GM21447 (cell line): Measurements from ENCODE around the gene RELT.

Experiments used
- ATAC-seq: cut with Tn5 transposase; IDR thresholded peaks from one replicate; pipeline ENCODE4 v1.9.1; 2021; ENCODE audit not compliant: unreplicated experiment

RELT gene

DNA sequence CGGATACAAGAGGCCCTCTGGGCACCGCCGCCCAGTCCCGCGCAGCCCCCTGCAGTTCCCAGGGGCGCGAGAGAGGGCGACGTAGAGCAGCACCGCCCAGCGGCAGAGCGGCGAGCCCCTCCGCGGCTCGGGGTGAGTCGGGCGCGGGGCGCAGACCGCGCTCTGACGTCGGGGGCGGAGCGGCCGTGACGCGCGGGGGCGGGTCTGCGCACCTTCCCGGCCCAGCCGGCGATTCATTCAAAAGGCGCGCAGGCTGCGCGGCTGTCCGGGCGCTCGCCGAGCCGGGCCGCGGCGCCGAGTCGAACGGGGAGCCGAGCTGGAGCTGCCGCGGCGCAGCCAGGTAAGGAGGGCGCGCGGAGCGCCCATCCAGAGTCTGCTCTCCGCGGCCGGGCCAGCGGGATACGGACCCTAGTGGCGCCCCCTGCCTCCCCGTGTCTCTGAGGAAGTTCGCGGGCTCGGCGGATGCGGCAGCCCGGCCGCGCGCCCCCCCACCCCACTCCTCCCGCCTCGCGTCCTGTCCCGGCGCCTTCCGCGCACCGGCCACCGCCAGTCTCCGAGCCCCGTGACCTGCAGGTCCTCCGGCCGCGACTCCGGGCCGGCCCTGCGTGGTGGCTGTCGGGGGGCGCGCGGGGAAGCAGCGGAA lies at the start of gene RELT:
Gene RELT (plus strand): TSS at position 240 of the 643 bp plus-strand sequence. CDS start 12,738 bp downstream, outside the sequence.
- ATAC-seq = peak; percentile 65

GRCh38 chr11:73326929-73327811 lies 49.0 kb upstream of the RELT start:
- no peak for ATAC-seq

DNA sequence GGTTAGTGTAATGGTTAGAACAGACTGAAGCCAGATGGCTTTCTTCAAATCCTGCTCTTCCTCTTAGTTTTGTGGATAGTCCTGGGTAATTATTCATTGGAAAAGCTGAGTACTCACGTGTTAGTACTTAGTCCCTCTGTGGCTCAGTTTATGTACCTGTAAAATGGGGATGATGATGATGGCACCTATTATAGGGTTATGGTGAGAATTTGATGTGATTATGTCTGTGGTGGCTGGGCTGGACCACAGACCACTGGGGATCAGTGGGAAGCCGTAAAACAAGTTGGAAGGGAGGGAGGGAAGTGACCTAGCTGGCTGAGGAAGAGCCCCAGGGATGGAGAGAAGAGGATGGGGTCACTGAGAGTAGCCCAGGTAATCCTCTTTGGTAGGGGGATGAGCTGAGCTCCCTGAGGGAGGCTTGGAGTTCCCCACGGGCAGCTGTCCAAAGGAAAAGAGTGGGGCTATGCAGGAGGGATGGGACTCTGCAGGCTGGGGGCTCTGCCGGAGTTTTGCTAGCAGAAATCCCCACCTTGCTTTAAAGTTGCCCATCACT lies 48.3 kb upstream of the RELT start:
- no peak for ATAC-seq

GRCh38 chr11:73330569-73331093 lies 45.6 kb upstream of the RELT start:
- no peak for ATAC-seq

DNA sequence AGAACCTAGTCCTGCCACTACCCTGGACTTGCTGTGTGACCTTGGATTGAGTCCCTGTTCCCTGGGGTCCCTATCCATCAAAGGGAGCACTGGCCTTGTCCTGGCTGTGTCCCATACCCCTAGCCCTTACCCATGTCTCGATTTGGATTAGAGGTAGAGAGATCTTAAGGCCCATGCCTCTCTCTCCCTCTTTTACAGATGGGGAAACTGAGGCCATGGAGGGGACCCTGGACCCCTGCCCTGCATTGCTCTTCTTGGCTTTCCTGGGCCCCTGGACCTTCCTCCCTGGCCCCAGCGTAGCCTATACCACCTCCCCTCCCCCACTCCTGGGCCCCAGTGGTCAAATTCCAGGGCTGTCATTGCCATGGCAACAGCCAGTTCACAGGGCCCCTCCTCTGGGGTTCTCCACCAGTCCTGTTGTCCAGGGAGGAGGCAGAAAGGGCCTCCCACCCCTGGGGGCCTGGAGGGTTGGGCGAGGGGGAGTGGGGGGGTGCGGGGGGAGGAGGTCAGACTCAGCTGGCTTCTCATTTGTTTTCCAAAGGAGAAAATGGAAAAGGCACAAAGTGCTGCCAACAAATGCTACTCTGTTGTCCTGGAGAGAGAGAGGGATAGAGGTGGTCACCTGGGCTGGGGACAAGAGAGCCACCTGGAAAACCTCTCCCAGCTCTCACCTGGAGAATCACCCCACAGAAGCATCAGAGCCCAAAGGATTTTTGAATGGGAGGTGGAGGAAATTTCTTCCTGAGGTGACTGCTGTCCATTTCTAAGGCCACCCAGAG lies 44.9 kb upstream of the RELT start:
- no peak for ATAC-seq

DNA sequence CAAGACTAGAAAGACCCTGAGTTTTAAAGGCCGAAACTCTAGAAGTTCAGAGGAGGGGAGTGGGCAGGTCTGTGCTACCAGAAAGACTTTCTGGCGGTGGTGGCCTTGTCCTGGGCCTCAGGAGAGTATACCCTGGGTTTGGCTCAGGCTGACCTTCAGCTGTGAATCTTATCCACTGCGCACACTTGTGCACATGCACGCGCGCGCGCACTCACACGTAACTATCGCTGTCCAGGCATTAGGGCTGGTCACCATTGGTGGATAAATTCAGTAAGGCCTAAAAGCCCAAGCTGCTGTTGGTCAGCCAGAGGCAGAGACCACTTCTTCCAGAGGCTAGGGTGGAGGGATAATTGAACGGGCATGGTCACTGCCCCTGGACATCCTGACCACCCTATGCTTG lies 43.0 kb upstream of the RELT start:
- ATAC-seq = no peak

DNA sequence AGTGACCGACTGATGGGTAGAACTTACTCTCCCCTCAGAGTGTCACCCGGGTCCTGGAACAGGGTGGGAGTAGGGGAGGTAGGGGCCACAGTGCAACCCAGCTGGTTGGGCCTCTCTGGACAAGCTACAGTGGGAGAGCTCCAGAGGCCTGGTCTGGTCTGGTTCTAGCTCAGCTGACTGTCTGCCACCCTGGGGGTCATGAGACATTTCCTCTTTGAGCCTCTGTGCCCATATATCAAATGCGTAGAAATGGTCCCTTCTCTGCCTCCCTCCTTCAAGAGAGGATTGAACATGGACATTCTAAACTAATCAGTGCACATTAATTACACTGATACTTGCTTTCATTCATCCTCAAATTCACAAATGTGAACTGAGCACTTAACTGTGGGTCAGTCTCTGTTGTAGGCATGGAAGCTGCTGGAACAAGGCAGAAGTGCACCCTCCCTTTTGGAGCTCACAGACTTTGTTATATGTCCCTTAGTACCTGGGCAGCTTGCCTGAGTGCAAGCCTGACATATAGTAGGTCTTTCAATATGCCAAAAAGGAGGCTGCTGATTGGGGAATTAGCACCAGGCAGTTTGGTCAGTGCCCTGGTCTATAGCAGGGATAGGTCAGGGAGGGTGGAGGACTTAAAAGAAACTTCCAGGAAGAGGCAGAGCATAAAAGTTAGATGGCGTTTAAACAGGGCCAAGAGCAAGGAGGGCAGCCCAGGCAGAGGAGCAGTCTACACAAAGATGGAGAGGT lies 42.4 kb upstream of the RELT start:
- no peak for ATAC-seq

DNA sequence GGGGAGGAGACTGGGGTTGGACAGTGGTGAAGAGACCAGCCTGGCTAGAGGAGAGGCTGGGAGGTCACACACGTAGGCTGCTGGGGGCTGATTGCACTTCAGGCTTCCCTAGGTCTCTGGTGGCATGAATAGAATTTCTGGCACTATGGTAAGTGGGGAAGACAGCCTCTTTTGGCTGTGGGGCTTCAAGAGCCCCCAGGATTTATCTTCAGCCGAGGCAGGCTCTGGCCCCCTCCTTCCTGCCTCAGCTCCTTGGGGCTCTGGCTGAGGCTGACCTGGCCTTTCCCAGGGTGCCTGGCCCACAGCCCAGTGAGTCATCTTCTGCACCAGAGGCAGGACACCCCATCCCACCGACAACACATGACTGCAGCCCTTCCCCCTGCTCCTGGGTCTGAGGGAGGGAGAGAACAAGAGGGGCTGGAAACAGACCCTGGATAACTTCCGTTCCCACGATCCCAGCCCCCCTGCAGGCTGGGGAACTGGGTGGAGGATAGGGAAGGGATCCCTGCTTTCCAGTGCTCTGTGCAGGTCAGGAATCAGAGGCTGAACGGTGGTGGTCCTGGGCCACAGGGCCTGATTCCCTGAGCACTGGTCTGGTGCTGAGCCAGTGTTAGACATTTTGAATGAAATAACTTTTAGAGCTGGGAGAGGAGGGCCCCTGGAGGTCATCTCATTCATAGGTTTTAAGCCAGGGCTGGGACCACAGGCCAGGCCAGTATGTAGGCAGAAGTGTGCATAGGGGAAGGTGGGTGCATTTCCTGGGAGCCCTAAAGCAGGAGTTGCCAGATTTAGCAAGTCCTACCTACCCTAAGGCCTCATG lies 41.6 kb upstream of the RELT start:
- ATAC-seq = peak; percentile 58

- no peak for ATAC-seq
Observed at GRCh38 chr11:73335204-73335923, 40.8 kb upstream of the RELT start.

GRCh38 chr11:73337846-73338245 lies 38.4 kb upstream of the RELT start:
- no peak for ATAC-seq

DNA sequence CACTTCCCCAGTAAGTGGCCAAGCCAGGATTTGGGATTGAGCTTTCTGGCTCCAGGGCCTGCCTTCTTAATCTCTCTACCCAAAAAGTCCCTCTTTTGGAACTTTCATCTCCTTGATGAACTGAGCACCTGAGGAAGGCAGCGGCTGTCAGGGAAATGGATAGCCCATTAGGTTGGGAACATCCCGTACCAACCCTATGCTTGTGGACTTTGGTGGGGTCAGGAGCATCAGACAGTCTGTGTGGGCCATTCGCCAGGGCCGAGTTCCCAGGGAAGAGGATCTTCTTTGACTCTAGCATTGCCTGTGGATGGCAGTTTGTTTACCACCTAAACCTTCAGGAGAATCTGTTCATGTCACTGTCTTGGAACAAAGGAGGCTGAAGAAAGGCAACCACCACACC lies 37.9 kb upstream of the RELT start:
- ATAC-seq = no peak

GRCh38 chr11:73340164-73340563 lies 36.0 kb upstream of the RELT start:
- no peak for ATAC-seq

DNA sequence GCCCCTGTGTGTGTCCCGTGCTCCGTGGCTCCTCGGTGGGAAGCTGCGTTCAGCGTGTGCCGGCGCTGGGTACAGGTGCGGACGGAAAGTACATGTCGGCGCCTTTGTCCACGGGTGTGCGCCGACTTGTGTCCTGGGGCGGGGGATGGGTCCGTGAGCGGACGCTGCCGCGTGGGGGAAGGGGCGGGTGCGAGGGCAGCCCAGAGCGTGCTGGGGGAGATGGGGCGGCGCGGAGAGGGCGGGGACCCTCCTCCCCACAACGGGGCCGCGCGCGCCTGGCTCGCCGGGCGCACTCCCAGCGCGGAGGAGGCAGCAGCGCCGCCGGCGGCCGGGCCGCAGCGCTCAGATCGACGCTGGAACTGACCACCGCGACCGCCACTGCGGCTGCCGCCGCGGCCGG lies 33.6 kb upstream of the RELT start:
- no peak for ATAC-seq

GRCh38 chr11:73343076-73343873 lies 32.9 kb upstream of the RELT start:
- ATAC-seq = no peak

DNA sequence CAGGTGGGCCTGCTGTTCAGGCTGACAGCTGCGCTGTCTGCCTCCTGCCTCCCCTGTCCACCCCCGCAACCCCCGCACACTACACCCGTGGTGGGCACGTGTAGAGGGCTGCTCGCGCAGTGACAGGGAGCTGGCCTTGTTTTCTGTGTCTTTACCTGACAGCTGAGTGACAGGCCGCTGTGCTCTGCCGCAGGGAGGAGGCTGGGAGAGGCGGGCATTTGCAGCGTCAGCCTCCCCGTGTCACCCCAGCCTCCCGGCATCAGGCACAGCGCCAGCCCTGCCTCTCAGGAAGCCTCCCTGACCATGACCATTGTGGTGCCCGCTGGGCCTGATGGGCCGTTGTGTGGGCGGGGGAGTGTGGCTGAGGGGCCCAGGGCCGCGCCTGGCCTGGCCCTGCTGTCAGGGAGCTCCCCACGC lies 32.0 kb upstream of the RELT start:
- no peak for ATAC-seq

- ATAC-seq = no peak
Observed at GRCh38 chr11:73345481-73346160, 30.6 kb upstream of the RELT start.

GRCh38 chr11:73346186-73346935 lies 29.8 kb upstream of the RELT start:
- ATAC-seq = no peak
